K562 (cell line): ENCODE results near the gene RNF215. TPM values are rescaled to one million over a fixed set of nuclear protein-coding genes. Genes with fewer than 3 reads are reported as not detected.

ENCODE experiments used
- CREM ChIP-seq: IDR thresholded peaks from 2 replicates; pipeline ENCODE4 v1.6.1; 2014; ENCODE audit warnings: antibody characterized with exemption, low read depth
- DIDO1 ChIP-seq: fragments of 450-650 bp; IDR thresholded peaks from 2 replicates; pipeline ENCODE4 v1.6.1; 2016; ENCODE audit warnings: low read depth, missing biosample characterization, missing genetic modification characterization
- ELF4 ChIP-seq: fragments of 450-650 bp; formaldehyde crosslinking; IDR thresholded peaks from 2 replicates; pipeline ENCODE4 v1.4.0; 2022; ENCODE audit warnings: missing genetic modification characterization
- HDGF ChIP-seq: fragments of 450-650 bp; IDR thresholded peaks from 2 replicates; pipeline ENCODE4 v1.6.1; 2016
- HNRNPLL ChIP-seq: fragments of 200-400 bp; formaldehyde crosslinking; IDR thresholded peaks from 2 replicates; pipeline ENCODE4 v1.6.1; 2017; ENCODE audit warnings: low read length, low read depth, mild to moderate bottlenecking; ENCODE audit not compliant: poor library complexity, severe bottlenecking
- IRF1 ChIP-seq: sonication (generic); formaldehyde crosslinking; IDR thresholded peaks from 2 replicates; pipeline ENCODE4 v1.8.0; 2022; ENCODE audit warnings: missing genetic modification reagents, mild to moderate bottlenecking, borderline replicate concordance
- KLF13 ChIP-seq: fragments of 450-650 bp; IDR thresholded peaks from 2 replicates; pipeline ENCODE4 v1.6.1; 2016; ENCODE audit warnings: missing genetic modification characterization, low read depth, mild to moderate bottlenecking, missing compliant biosample characterization, moderate library complexity, borderline replicate concordance
- MAZ ChIP-seq, 2 experiments: fragments of 450-650 bp in 1 of 2; sonication (generic) in 1 of 2; formaldehyde crosslinking; IDR thresholded peaks in 1 of 2; conservative IDR thresholded peaks in 1 of 2; 2 replicates each; pipeline versions ENCODE4 v1.4.0 to v1.5.0; 2020; ENCODE audit warnings: mild to moderate bottlenecking in 1 of 2, missing genetic modification reagents in 1 of 2
- PRPF4 ChIP-seq: fragments of 200-400 bp; formaldehyde crosslinking; IDR thresholded peaks from one replicate; pipeline ENCODE4 v1.6.1; 2017; ENCODE audit warnings: low read length, low read depth, mild to moderate bottlenecking; ENCODE audit not compliant: insufficient read depth, poor library complexity, severe bottlenecking
- PYGO2 ChIP-seq: fragments of 450-650 bp; IDR thresholded peaks from 2 replicates; pipeline ENCODE4 v1.6.1; 2016; ENCODE audit warnings: mild to moderate bottlenecking, missing genetic modification characterization, moderate library complexity, missing compliant biosample characterization
- TCF15 ChIP-seq: fragments of 250-450 bp; sonication (Bioruptor Pico); IDR thresholded peaks from 2 replicates; pipeline ENCODE4 v1.8.0; 2022; ENCODE audit warnings: moderate library complexity, mild to moderate bottlenecking, inconsistent platforms
- ZMIZ1 ChIP-seq, 2 experiments: fragments of 150-350 bp in 1 of 2; IDR thresholded peaks; 2 replicates each; pipeline ENCODE4 v1.6.1; 2012 to 2016; ENCODE audit warnings: low read depth in 2 of 2, low read length in 2 of 2, mild to moderate bottlenecking in 1 of 2, moderate library complexity in 1 of 2
- polyA plus RNA-seq, 8 experiments: library from polyadenylated mRNA; depleted of rRNA in 4 of 8; stranded (reverse) in 5 of 8; unstranded in 3 of 8; fragments of >200 nt; fragmentation: Nextera tagmentation in 2 of 8; fragmentation: Illumina TruSeq in 1 of 8; extraction: Ambion mirVana in 2 of 8; extraction: Trizol in 1 of 8; gene quantifications; 2 replicates each; pipeline versions ENCODE4 v1.2.1 to v1.2.3, GENCODE V29; 2011 to 2014; ENCODE audit warnings: inconsistent platforms in 1 of 8, missing spikeins in 1 of 8
- total RNA-seq, 7 experiments: library from RNA; depleted of rRNA in 6 of 7; stranded (reverse); fragments of >200 nt in 6 of 7; fragmentation: Illumina TruSeq in 2 of 7; extraction: Trizol in 2 of 7; gene quantifications; 2 replicates each; pipeline versions ENCODE4 v1.2.1 to v1.2.3, GENCODE V29; 2011 to 2021; ENCODE audit warnings: low replicate concordance in 1 of 7
- TF ChIP-seq, protein P1 (sequence below), 3 experiments: fragments of 200-800 bp in 1 of 3; fragments of 250-450 bp in 1 of 3; fragments of 450-650 bp in 1 of 3; sonication (Bioruptor Pico) in 1 of 3; sonication (Bioruptor generic) in 1 of 3; formaldehyde crosslinking in 1 of 3; IDR thresholded peaks; 2 replicates each; pipeline versions ENCODE4 v1.6.1 to v1.8.0; 2016 to 2022; ENCODE audit warnings: mild to moderate bottlenecking in 2 of 3, missing genetic modification characterization in 2 of 3, missing compliant biosample characterization in 1 of 3, moderate library complexity in 1 of 3
- TF ChIP-seq, protein P2 (sequence below): fragments of 250-450 bp; sonication (Bioruptor Pico); IDR thresholded peaks from 2 replicates; pipeline ENCODE4 v1.4.0; 2020; ENCODE audit warnings: mild to moderate bottlenecking

The RNF215 gene
- total and polyA plus RNA-seq, 9 of the 15 experiments (the other 6 are each of a cell fraction or from before 2014, with no cell fraction given): 0.08 to 9.8 (median 2.7) TPM

DNA sequence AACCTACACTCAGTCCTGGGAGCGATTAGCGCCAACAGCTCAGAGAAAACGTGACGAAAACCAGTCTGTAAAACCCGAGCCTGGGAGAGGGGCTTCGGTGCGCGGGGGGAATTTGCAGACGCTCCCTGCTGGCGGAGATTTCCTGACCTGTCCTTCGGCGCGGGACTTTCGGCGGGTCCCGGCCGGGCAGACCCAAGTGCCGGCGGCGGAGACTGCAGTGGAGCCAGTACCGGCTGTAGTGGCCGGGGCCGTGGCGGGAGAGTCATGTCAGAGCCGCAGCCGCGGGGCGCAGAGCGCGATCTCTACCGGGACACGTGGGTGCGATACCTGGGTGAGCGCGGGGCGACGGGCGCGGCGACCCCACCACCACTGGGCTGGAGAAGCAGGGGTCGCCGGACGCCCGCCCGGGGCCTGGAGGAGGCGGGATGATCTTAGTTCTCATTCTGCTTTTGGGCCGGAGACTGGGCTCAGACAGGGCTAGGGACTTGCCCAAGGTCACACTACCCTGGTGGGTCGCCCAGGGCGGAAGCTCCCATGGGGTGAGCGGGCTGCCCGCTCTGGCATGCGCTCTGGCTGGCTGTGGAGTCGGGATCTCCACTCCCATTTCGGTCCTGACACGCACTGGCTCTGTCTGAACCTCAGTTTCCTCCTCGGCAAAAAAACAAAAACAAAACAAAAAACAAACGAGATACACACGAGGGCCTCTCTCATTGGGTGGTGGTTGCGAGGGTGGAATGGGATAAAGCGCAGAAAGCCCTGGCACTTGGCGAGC is 38.6 kb upstream of the RNF215 start, which contains the start of gene MTFP1 (continued):
- no peak for TF ChIP-seq PYGO2 (tag)
- TF ChIP-seq MAZ (CRISPR knock-in tag; conservative IDR thresholded peaks at IDR 0.05 in 1 of 2, IDR thresholded peaks at IDR 0.05 in 1 of 2): peak in 1 of 2 experiments; percentile 54; a peak in 1 of 4 replicates
- TF ChIP-seq PRPF4: no peak
- TF ChIP-seq CREM: 0 out of 2 replicates have a peak, but pooled peaks have one; percentile 31
- no peak for TF ChIP-seq ELF4 (CRISPR knock-in tag)
- no peak for TF ChIP-seq ZMIZ1 (IDR thresholded peaks at IDR 0.05; ENCODE audit: low read depth in 2 of 2, low read length in 2 of 2)
- TF ChIP-seq, protein P1, sequence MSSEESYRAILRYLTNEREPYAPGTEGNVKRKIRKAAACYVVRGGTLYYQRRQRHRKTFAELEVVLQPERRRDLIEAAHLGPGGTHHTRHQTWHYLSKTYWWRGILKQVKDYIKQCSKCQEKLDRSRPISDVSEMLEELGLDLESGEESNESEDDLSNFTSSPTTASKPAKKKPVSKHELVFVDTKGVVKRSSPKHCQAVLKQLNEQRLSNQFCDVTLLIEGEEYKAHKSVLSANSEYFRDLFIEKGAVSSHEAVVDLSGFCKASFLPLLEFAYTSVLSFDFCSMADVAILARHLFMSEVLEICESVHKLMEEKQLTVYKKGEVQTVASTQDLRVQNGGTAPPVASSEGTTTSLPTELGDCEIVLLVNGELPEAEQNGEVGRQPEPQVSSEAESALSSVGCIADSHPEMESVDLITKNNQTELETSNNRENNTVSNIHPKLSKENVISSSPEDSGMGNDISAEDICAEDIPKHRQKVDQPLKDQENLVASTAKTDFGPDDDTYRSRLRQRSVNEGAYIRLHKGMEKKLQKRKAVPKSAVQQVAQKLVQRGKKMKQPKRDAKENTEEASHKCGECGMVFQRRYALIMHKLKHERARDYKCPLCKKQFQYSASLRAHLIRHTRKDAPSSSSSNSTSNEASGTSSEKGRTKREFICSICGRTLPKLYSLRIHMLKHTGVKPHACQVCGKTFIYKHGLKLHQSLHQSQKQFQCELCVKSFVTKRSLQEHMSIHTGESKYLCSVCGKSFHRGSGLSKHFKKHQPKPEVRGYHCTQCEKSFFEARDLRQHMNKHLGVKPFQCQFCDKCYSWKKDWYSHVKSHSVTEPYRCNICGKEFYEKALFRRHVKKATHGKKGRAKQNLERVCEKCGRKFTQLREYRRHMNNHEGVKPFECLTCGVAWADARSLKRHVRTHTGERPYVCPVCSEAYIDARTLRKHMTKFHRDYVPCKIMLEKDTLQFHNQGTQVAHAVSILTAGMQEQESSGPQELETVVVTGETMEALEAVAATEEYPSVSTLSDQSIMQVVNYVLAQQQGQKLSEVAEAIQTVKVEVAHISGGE (CRISPR knock-in tag; IDR thresholded peaks at IDR 0.05): 0 out of 6 replicates have a peak, but pooled peaks of 1 of the 3 experiments have one; percentile 19
- no peak for TF ChIP-seq DIDO1
- TF ChIP-seq HNRNPLL: peak; percentile 10
- no peak for TF ChIP-seq HDGF
- no peak for TF ChIP-seq TCF15 (CRISPR knock-in tag)
- TF ChIP-seq, protein P2, sequence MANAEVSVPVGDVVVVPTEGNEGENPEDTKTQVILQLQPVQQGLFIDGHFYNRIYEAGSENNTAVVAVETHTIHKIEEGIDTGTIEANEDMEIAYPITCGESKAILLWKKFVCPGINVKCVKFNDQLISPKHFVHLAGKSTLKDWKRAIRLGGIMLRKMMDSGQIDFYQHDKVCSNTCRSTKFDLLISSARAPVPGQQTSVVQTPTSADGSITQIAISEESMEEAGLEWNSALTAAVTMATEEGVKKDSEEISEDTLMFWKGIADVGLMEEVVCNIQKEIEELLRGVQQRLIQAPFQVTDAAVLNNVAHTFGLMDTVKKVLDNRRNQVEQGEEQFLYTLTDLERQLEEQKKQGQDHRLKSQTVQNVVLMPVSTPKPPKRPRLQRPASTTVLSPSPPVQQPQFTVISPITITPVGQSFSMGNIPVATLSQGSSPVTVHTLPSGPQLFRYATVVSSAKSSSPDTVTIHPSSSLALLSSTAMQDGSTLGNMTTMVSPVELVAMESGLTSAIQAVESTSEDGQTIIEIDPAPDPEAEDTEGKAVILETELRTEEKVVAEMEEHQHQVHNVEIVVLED: no peak
- TF ChIP-seq IRF1: no peak
- no peak for TF ChIP-seq KLF13
